GM23338 (cell line): ENCODE data around the gene BCL2A1. TPM values are rescaled to one million over a fixed set of nuclear protein-coding genes. Genes with fewer than 3 reads are reported as not detected.

Experiments
- ATAC-seq: fragments of 200-7000 bp; cut with Tn5 transposase; 3 replicates; pipeline ENCODE4 v1.9.1; 2020
- DNase-seq: peaks from one replicate; pipeline ENCODE4 v3.0.0-alpha.2; 2015; ENCODE audit warnings: low spot score
- H2AFZ ChIP-seq: fragments of 200-600 bp; sonication (generic); 2 replicates; pipeline ENCODE4 v1.8.0; 2016; ENCODE audit warnings: antibody characterized with exemption, mild to moderate bottlenecking, moderate library complexity
- H3F3A ChIP-seq: fragments of 200-600 bp; sonication (generic); replicated peaks from 2 replicates; pipeline ENCODE4 v1.8.0; 2017; ENCODE audit warnings: antibody characterized with exemption, mixed run types, low read depth
- H3K27ac ChIP-seq: fragments of 200-600 bp; sonication (generic); 2 replicates; pipeline ENCODE4 v1.6.1; 2016; ENCODE audit warnings: low read depth
- H3K27me3 ChIP-seq: fragments of 200-600 bp; sonication (generic); 2 replicates; pipeline ENCODE4 v1.8.0; 2016; ENCODE audit warnings: mild to moderate bottlenecking, mixed run types, moderate library complexity; ENCODE audit not compliant: insufficient read depth
- H3K36me3 ChIP-seq: fragments of 200-600 bp; sonication (generic); 2 replicates; pipeline ENCODE4 v1.8.0; 2016; ENCODE audit warnings: mild to moderate bottlenecking; ENCODE audit not compliant: insufficient read depth
- H3K4me1 ChIP-seq: fragments of 200-600 bp; sonication (generic); 2 replicates; pipeline ENCODE4 v1.8.0; 2016; ENCODE audit warnings: mild to moderate bottlenecking, moderate library complexity; ENCODE audit not compliant: insufficient read depth
- H3K4me2 ChIP-seq: fragments of 200-600 bp; sonication (generic); 2 replicates; pipeline ENCODE4 v1.7.1; 2017; ENCODE audit warnings: mixed run types
- H3K4me3 ChIP-seq: fragments of 200-600 bp; sonication (generic); 2 replicates; pipeline ENCODE4 v1.6.1; 2016; ENCODE audit warnings: mixed run types
- H3K79me2 ChIP-seq: fragments of 200-600 bp; sonication (generic); replicated peaks from 2 replicates; pipeline ENCODE4 v1.8.0; 2017; ENCODE audit warnings: mild to moderate bottlenecking; ENCODE audit not compliant: insufficient read depth
- H3K9me2 ChIP-seq: fragments of 200-600 bp; sonication (generic); 2 replicates; pipeline ENCODE4 v1.8.0; 2017; ENCODE audit not compliant: insufficient read depth
- H4K20me1 ChIP-seq: fragments of 200-600 bp; sonication (generic); replicated peaks from 2 replicates; pipeline ENCODE4 v1.8.0; 2017; ENCODE audit warnings: mild to moderate bottlenecking; ENCODE audit not compliant: insufficient read depth
- H3K27ac Mint-ChIP-seq: 2 replicates; pipeline ENCODE4 v1.8.0; 2020; ENCODE audit warnings: inconsistent platforms, mild to moderate bottlenecking, moderate library complexity, mixed read lengths
- H3K27me3 Mint-ChIP-seq: 3 replicates; pipeline ENCODE4 v1.8.0; 2022; ENCODE audit warnings: low read depth, mild to moderate bottlenecking, moderate library complexity, mixed read lengths, inconsistent platforms; ENCODE audit not compliant: insufficient read depth, poor library complexity
- H3K36me3 Mint-ChIP-seq: 3 replicates; pipeline ENCODE4 v1.8.0; 2021; ENCODE audit warnings: low read depth, mild to moderate bottlenecking, inconsistent platforms, moderate library complexity, mixed read lengths
- H3K4me1 Mint-ChIP-seq: 3 replicates; pipeline ENCODE4 v1.8.0; 2020; ENCODE audit warnings: mild to moderate bottlenecking, inconsistent platforms, mixed read lengths
- H3K4me3 Mint-ChIP-seq: 3 replicates; pipeline ENCODE4 v1.8.0; 2021; ENCODE audit warnings: moderate library complexity, mild to moderate bottlenecking, inconsistent platforms, mixed read lengths
- H3K9me3 Mint-ChIP-seq: 3 replicates; pipeline ENCODE4 v1.8.0; 2020; ENCODE audit warnings: moderate library complexity, mild to moderate bottlenecking, inconsistent platforms, mixed read lengths
- CREB1 ChIP-seq: fragments of 250-450 bp; sonication (Bioruptor Pico); IDR thresholded peaks from 2 replicates; pipeline ENCODE4 v1.5.0; 2020; ENCODE audit warnings: low read depth, mild to moderate bottlenecking, moderate library complexity
- EZH2 ChIP-seq: fragments of 200-600 bp; sonication (generic); IDR thresholded peaks from one replicate; pipeline ENCODE4 v1.8.0; 2017; ENCODE audit warnings: antibody characterized with exemption, mild to moderate bottlenecking, low read depth; ENCODE audit not compliant: unreplicated experiment
- JUNB ChIP-seq: IDR thresholded peaks from one replicate; pipeline ENCODE4 v1.6.1; 2016; ENCODE audit warnings: antibody characterized with exemption; ENCODE audit not compliant: unreplicated experiment
- POLR2AphosphoS5 ChIP-seq: IDR thresholded peaks from 2 replicates; pipeline ENCODE4 v1.6.1; 2016; ENCODE audit warnings: antibody characterized with exemption, low read depth
- STAT1 ChIP-seq: IDR thresholded peaks from one replicate; pipeline ENCODE4 v1.6.1; 2016; ENCODE audit warnings: antibody characterized with exemption; ENCODE audit not compliant: unreplicated experiment
- ZNF331 ChIP-seq: fragments of 250-450 bp; sonication (Bioruptor Pico); IDR thresholded peaks from 2 replicates; pipeline ENCODE4 v1.5.0; 2020; ENCODE audit warnings: low read depth, mild to moderate bottlenecking, moderate library complexity
- polyA plus RNA-seq: library from polyadenylated mRNA; unstranded; fragments of >200 nt; fragmentation: Nextera tagmentation; extraction: Ambion mirVana; gene quantifications from 2 replicates; pipeline ENCODE4 v1.2.1, GENCODE V29; 2016
- total RNA-seq: library from RNA; depleted of rRNA; stranded (reverse); fragments of >200 nt; shearing (Covaris generic); gene quantifications from 2 replicates; pipeline ENCODE4 v1.2.3, GENCODE V29; 2014
- TF ChIP-seq, protein P1 (sequence below): IDR thresholded peaks from 2 replicates; pipeline ENCODE4 v1.6.1; 2016; ENCODE audit warnings: antibody characterized with exemption
- TF ChIP-seq, protein P2 (sequence below): fragments of 250-450 bp; sonication (Bioruptor Pico); IDR thresholded peaks from 2 replicates; pipeline ENCODE4 v1.5.0; 2020; ENCODE audit warnings: mild to moderate bottlenecking, moderate library complexity
- TF ChIP-seq, protein P3 (sequence below): IDR thresholded peaks from one replicate; pipeline ENCODE4 v1.6.1; 2018; ENCODE audit warnings: antibody characterized with exemption; ENCODE audit not compliant: unreplicated experiment

Gene BCL2A1
- total and polyA plus RNA-seq, 2 experiments from 2014 or later = not detected

DNA sequence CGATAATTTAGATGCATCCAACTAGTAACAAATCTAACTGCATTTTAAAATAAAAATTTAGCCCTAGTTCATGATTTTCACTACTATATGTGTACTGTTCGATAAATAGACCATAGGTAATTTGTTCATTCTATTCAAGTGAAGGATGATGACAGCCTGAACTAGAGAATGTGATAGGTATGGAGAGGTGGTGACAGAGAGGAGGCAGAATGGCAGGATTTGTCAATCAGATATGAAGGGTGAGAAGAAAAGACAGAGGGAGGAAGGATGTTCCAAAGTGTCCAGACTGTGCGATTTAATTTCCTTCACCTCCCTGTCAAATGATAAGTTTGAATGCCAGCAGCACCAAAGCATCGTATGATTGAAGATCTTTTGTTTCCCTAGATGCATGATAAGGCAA, 31.6 kb downstream of the BCL2A1 start:
- H3K9me2 ChIP-seq = no peaks in the 10 kb centered on the region
- Mint-ChIP-seq H3K9me3 (no peaks in the 10 kb centered on the region; the same call in 2 of the 3 replicates), H3K27me3 (peaks cover 2% of the 10 kb centered on the region), H3K36me3 (no peaks in the 10 kb centered on the region), H3K4me1 (no peaks in the 10 kb centered on the region), H3K4me3 (no peak overlapping the region), H3K27ac (no peak overlapping the region)
- H3K36me3 ChIP-seq = no peaks in the 10 kb centered on the region
- no peaks in the 10 kb centered on the region for H3K79me2 ChIP-seq
- H3K4me3 ChIP-seq = no peak overlapping the region
- no peaks in the 10 kb centered on the region for H3F3A ChIP-seq
- DNase-seq = no peak
- no peak overlapping the region for H3K27ac ChIP-seq
- H4K20me1 ChIP-seq = no peaks in the 10 kb centered on the region
- H3K27me3 ChIP-seq = no peaks in the 10 kb centered on the region
- no peak for ATAC-seq
- H3K4me2 ChIP-seq = no peak overlapping the region
- H2AFZ ChIP-seq = no peak overlapping the region
- TF ChIP-seq, protein P1, sequence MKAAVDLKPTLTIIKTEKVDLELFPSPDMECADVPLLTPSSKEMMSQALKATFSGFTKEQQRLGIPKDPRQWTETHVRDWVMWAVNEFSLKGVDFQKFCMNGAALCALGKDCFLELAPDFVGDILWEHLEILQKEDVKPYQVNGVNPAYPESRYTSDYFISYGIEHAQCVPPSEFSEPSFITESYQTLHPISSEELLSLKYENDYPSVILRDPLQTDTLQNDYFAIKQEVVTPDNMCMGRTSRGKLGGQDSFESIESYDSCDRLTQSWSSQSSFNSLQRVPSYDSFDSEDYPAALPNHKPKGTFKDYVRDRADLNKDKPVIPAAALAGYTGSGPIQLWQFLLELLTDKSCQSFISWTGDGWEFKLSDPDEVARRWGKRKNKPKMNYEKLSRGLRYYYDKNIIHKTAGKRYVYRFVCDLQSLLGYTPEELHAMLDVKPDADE = no peak
- TF ChIP-seq POLR2AphosphoS5 = no peak
- no peak for TF ChIP-seq ZNF331 (CRISPR knock-in tag)
- TF ChIP-seq JUNB = no peak
- TF ChIP-seq STAT1 = no peak
- H3K4me1 ChIP-seq = no peaks in the 10 kb centered on the region

DNA sequence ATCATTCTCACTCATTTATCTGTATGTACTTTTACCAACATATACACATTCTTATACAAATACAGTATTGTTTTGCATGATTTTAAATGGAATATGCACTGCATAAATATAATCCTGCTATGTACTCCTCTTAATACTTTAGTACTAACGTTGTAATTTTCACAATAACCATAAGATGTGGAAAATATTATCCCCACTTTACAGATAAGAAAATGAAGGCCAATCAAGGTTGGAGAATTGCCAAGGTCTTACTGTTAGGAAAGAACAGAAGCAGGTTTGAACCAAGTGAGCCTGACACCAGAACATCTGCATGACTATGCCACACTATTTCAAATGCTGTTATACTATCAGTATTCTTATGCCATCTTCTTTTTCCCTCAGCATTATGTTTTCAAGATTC, 32.9 kb downstream of the BCL2A1 start:
- Mint-ChIP-seq H3K27me3 (no peaks in the 10 kb centered on the region), H3K36me3 (no peaks in the 10 kb centered on the region), H3K4me3 (no peak overlapping the region), H3K27ac (no peak overlapping the region), H3K4me1 (no peaks in the 10 kb centered on the region), H3K9me3 (no peaks in the 10 kb centered on the region; the same call in 2 of the 3 replicates)
- H3K4me1 ChIP-seq = no peaks in the 10 kb centered on the region
- H3K36me3 ChIP-seq = no peaks in the 10 kb centered on the region
- DNase-seq (no peak), ATAC-seq (no peak)
- no peak overlapping the region for H3K27ac ChIP-seq
- H3F3A ChIP-seq = no peaks in the 10 kb centered on the region
- no peak overlapping the region for H3K4me3 ChIP-seq
- H4K20me1 ChIP-seq = no peaks in the 10 kb centered on the region
- H3K4me2 ChIP-seq = no peak overlapping the region
- no peaks in the 10 kb centered on the region for H3K79me2 ChIP-seq
- no peaks in the 10 kb centered on the region for H3K9me2 ChIP-seq
- no peaks in the 10 kb centered on the region for H3K27me3 ChIP-seq
- no peak overlapping the region for H2AFZ ChIP-seq
- TF ChIP-seq, protein P2, sequence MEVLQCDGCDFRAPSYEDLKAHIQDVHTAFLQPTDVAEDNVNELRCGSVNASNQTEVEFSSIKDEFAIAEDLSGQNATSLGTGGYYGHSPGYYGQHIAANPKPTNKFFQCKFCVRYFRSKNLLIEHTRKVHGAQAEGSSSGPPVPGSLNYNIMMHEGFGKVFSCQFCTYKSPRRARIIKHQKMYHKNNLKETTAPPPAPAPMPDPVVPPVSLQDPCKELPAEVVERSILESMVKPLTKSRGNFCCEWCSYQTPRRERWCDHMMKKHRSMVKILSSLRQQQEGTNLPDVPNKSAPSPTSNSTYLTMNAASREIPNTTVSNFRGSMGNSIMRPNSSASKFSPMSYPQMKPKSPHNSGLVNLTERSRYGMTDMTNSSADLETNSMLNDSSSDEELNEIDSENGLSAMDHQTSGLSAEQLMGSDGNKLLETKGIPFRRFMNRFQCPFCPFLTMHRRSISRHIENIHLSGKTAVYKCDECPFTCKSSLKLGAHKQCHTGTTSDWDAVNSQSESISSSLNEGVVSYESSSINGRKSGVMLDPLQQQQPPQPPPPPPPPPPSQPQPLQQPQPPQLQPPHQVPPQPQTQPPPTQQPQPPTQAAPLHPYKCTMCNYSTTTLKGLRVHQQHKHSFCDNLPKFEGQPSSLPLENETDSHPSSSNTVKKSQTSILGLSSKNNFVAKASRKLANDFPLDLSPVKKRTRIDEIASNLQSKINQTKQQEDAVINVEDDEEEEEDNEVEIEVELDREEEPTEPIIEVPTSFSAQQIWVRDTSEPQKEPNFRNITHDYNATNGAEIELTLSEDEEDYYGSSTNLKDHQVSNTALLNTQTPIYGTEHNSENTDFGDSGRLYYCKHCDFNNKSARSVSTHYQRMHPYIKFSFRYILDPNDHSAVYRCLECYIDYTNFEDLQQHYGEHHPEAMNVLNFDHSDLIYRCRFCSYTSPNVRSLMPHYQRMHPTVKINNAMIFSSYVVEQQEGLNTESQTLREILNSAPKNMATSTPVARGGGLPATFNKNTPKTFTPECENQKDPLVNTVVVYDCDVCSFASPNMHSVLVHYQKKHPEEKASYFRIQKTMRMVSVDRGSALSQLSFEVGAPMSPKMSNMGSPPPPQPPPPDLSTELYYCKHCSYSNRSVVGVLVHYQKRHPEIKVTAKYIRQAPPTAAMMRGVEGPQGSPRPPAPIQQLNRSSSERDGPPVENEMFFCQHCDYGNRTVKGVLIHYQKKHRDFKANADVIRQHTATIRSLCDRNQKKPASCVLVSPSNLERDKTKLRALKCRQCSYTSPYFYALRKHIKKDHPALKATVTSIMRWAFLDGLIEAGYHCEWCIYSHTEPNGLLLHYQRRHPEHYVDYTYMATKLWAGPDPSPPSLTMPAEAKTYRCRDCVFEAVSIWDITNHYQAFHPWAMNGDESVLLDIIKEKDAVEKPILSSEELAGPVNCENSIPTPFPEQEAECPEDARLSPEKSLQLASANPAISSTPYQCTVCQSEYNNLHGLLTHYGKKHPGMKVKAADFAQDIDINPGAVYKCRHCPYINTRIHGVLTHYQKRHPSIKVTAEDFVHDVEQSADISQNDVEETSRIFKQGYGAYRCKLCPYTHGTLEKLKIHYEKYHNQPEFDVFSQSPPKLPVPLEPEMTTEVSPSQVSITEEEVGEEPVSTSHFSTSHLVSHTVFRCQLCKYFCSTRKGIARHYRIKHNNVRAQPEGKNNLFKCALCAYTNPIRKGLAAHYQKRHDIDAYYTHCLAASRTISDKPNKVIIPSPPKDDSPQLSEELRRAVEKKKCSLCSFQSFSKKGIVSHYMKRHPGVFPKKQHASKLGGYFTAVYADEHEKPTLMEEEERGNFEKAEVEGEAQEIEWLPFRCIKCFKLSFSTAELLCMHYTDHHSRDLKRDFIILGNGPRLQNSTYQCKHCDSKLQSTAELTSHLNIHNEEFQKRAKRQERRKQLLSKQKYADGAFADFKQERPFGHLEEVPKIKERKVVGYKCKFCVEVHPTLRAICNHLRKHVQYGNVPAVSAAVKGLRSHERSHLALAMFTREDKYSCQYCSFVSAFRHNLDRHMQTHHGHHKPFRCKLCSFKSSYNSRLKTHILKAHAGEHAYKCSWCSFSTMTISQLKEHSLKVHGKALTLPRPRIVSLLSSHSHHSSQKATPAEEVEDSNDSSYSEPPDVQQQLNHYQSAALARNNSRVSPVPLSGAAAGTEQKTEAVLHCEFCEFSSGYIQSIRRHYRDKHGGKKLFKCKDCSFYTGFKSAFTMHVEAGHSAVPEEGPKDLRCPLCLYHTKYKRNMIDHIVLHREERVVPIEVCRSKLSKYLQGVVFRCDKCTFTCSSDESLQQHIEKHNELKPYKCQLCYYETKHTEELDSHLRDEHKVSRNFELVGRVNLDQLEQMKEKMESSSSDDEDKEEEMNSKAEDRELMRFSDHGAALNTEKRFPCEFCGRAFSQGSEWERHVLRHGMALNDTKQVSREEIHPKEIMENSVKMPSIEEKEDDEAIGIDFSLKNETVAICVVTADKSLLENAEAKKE = no peak
- TF ChIP-seq EZH2 (no peak), STAT1 (no peak), ZNF331 (CRISPR knock-in tag) (no peak), POLR2AphosphoS5 (no peak), CREB1 (CRISPR knock-in tag) (no peak)
- TF ChIP-seq, protein P3, sequence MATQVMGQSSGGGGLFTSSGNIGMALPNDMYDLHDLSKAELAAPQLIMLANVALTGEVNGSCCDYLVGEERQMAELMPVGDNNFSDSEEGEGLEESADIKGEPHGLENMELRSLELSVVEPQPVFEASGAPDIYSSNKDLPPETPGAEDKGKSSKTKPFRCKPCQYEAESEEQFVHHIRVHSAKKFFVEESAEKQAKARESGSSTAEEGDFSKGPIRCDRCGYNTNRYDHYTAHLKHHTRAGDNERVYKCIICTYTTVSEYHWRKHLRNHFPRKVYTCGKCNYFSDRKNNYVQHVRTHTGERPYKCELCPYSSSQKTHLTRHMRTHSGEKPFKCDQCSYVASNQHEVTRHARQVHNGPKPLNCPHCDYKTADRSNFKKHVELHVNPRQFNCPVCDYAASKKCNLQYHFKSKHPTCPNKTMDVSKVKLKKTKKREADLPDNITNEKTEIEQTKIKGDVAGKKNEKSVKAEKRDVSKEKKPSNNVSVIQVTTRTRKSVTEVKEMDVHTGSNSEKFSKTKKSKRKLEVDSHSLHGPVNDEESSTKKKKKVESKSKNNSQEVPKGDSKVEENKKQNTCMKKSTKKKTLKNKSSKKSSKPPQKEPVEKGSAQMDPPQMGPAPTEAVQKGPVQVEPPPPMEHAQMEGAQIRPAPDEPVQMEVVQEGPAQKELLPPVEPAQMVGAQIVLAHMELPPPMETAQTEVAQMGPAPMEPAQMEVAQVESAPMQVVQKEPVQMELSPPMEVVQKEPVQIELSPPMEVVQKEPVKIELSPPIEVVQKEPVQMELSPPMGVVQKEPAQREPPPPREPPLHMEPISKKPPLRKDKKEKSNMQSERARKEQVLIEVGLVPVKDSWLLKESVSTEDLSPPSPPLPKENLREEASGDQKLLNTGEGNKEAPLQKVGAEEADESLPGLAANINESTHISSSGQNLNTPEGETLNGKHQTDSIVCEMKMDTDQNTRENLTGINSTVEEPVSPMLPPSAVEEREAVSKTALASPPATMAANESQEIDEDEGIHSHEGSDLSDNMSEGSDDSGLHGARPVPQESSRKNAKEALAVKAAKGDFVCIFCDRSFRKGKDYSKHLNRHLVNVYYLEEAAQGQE = no peak
- TF ChIP-seq, protein P1 = no peak
